AG04450 (cell line): ENCODE measurements around the gene IFIT3. TPM values are rescaled to one million over a fixed set of nuclear protein-coding genes. Genes with fewer than 3 reads are reported as not detected.

ENCODE experiments used
- CTCF ChIA-PET: fragments of 300-600, 350-600 bp; formaldehyde crosslinking; extraction: SDS; loops from one replicate; lab custom pipeline; 2022; ENCODE audit warnings: antibody characterized with exemption, inconsistent platforms; lab: Charles Lee
- POLR2A ChIA-PET: fragments of 350-600 bp; formaldehyde crosslinking; extraction: SDS; loops from one replicate; lab custom pipeline; 2021; ENCODE audit warnings: antibody characterized with exemption, inconsistent platforms; lab: Yijun Ruan, JAX
- DNase-seq: peaks from one replicate; pipeline ENCODE4 v3.0.0-alpha.2; 2011; ENCODE audit warnings: low read depth, low spot score
- H3K27ac ChIP-seq: one replicate; pipeline ENCODE4 v1.5.1; 2012; ENCODE audit warnings: low read depth, low read length, control low read depth
- H3K27me3 ChIP-seq: one replicate; pipeline ENCODE4 v1.6.0; 2012; ENCODE audit warnings: low read length; ENCODE audit not compliant: control insufficient read depth, insufficient read depth
- H3K4me3 ChIP-seq: 2 replicates; pipeline ENCODE4 v1.5.1; 2011; ENCODE audit warnings: mild to moderate bottlenecking, low read depth, low read length, control low read depth
- H3K9me3 ChIP-seq: 2 replicates; pipeline ENCODE4 v1.5.1; 2012; ENCODE audit warnings: low read length; ENCODE audit not compliant: control insufficient read depth, insufficient read depth
- polyA plus RNA-seq: library from polyadenylated mRNA; depleted of rRNA; stranded (reverse); fragments of >200 nt; gene quantifications from 2 replicates; pipeline ENCODE4 v1.2.3, GENCODE V29; 2011; rRNA removed
- TF ChIP-seq, protein P1 (sequence below): IDR thresholded peaks from 2 replicates; pipeline ENCODE4 v1.5.1; 2011; ENCODE audit warnings: low read depth, low read length, control low read depth, inconsistent platforms

The IFIT3 gene
- polyA plus RNA-seq, 1 experiment: 8.7 TPM

DNA sequence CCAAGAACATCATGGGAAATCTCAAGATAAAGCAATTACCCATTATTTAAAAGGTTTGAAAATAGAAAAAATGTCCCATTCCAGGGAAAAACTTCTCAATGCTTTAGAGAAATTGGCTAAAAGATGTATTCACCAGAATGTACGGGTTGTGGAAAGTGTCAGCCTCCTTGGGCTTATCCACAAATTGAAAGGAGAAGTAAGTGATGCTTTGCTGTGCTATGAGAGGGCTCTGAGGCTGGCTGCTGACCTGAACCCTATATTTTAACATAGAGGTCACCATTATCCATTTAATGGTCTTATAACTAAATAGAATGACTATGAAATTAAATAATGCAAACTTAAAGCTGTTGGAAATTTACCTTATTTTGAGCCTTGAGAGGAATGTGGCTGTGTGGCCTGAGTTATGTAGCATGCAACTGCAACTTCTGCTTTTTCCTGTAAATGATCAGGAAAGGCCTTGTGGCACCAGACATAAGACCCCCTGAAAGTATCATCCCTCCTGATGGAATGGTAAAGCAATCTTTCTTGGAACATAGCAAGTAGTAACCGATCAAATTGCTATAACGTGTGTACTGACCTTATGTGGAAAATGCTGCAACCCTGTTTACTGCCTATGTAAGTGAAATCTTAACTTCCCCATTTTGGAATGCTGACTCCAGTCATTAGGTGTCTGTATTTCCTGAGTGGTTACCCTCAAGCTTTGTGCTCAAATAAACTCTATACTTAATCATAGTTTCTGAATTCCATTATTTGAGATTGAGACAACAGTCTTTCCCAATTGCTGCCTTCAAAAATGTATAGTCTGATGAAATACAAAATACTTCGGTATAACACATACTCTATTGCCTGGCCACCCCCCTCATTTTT, 56.9 kb downstream of the IFIT3 start:
- CTCF ChIA-PET: interaction anchor here (0.7 to 1.5 kb wide), 4 partner anchors 15 to 167 kb away, joined by 3 to 5 read pairs (median 3); no protein-coding TSS in a partner anchor
- Histone ChIP-seq H3K4me3 (no peak overlapping the region), H3K9me3 (no peaks in the 10 kb centered on the region), H3K27me3 (no peaks in the 10 kb centered on the region), H3K27ac (no peak overlapping the region)
- no peak for DNase-seq
- TF ChIP-seq, protein P1, sequence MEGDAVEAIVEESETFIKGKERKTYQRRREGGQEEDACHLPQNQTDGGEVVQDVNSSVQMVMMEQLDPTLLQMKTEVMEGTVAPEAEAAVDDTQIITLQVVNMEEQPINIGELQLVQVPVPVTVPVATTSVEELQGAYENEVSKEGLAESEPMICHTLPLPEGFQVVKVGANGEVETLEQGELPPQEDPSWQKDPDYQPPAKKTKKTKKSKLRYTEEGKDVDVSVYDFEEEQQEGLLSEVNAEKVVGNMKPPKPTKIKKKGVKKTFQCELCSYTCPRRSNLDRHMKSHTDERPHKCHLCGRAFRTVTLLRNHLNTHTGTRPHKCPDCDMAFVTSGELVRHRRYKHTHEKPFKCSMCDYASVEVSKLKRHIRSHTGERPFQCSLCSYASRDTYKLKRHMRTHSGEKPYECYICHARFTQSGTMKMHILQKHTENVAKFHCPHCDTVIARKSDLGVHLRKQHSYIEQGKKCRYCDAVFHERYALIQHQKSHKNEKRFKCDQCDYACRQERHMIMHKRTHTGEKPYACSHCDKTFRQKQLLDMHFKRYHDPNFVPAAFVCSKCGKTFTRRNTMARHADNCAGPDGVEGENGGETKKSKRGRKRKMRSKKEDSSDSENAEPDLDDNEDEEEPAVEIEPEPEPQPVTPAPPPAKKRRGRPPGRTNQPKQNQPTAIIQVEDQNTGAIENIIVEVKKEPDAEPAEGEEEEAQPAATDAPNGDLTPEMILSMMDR: no peak
- POLR2A ChIA-PET: no interaction called here

DNA sequence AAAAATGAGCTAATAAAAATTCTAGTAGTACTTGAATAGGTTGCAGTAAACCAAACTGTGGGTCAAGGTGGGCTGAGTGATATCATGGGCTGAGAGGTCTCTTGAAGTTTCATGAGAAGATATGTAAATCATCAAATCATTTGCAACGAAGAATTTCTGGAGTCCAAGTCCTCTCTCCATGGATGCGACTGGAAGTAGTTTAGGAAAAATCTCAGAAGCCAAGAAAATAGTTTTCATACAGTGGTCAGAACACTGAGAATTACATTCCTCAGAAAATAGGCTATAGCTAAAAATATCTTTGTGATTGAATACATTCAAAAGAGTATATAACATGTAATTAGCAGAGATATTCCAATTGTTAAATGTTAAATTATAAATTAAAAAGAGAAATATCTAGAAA, 61.0 kb downstream of the IFIT3 start:
- POLR2A ChIA-PET: no interaction called here
- no peak overlapping the region for H3K4me3 ChIP-seq
- CTCF ChIA-PET: interaction anchor here (0.6 to 3.0 kb wide), 4 partner anchors 19 to 449 kb away, joined by 3 to 16 read pairs (median 8); no protein-coding TSS in a partner anchor
- no peaks in the 10 kb centered on the region for H3K27me3 ChIP-seq
- TF ChIP-seq, protein P1: no peak
- no peak overlapping the region for H3K27ac ChIP-seq
- DNase-seq: no peak
- H3K9me3 ChIP-seq: no peaks in the 10 kb centered on the region

DNA sequence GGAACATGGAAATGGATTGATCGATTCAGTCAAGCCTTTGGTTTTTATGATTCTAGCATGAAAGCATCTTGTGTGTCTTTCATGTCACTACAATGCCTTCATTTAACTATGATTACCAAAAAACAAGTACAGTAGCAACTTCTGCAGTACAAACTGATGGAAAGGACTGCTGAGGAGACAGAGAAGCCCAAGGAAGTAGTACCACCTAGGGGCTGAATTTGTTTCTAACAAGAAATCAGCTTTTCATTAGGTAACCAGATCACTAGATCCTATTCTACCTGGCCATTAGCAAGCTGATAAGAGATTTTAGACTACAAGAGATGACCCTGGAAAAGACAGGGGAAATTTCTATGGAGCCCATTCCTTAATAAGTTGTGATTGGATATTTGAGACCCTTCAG, 61.5 kb downstream of the IFIT3 start:
- CTCF ChIA-PET: interaction anchor here (0.6 to 3.0 kb wide), 5 partner anchors 20 to 449 kb away, joined by 3 to 16 read pairs (median 3); no protein-coding TSS in a partner anchor
- no peak for DNase-seq

More for the DNA sequence above, 61.5 kb downstream of the IFIT3 start:
- Histone ChIP-seq H3K9me3 (no peaks in the 10 kb centered on the region), H3K4me3 (no peak overlapping the region), H3K27ac (no peak overlapping the region), H3K27me3 (no peaks in the 10 kb centered on the region)
- TF ChIP-seq, protein P1: peak; percentile 52
- POLR2A ChIA-PET: no interaction called here

Other genes starting within 250 kb of the IFIT3 start
- 0.71 and 1.1 TPM in 2 replicates for gene CH25H, start 120.7 kb upstream of the IFIT3 start, polyA plus RNA-seq
- gene LIPA, start 76.2 kb upstream of the IFIT3 start, polyA plus RNA-seq: 48.8 and 51.6 TPM in 2 replicates
- gene IFIT2, start 26.0 kb upstream of the IFIT3 start, polyA plus RNA-seq: 2.9 and 3.8 TPM in 2 replicates
- gene IFIT1B, start 50.1 kb downstream of the IFIT3 start, polyA plus RNA-seq: not detected in 2 replicates
- 24.3 and 32.8 TPM in 2 replicates for gene IFIT1, start 64.6 kb downstream of the IFIT3 start, polyA plus RNA-seq
- gene IFIT5, start 86.6 kb downstream of the IFIT3 start, polyA plus RNA-seq: 11.2 and 14.9 TPM in 2 replicates
- 1.3 and 1.5 TPM in 2 replicates for gene SLC16A12, start 207.6 kb downstream of the IFIT3 start, polyA plus RNA-seq